GM13976 (cell line): ENCODE measurements around the gene SERPINC1.
"Not testable (repeated sequence)": the region's sequence is repeated elsewhere in the genome, so short reads cannot be mapped to it uniquely, and the experiment has no call there.

ENCODE experiments used
- DNase-seq: peaks from one replicate; pipeline ENCODE4 v3.0.0; 2012; ENCODE audit warnings: low spot score
- in situ Hi-C: fragments of 300-500 bp; cut with MboI; formaldehyde crosslinking; loops from one replicate; pipeline ENCODE4 v1.12.0; 2022; ENCODE audit warnings: low sequenced_read_pairs, mixed read lengths, inconsistent platforms; ENCODE audit not compliant: unreplicated experiment
- TF ChIP-seq, protein P1 (sequence below): IDR thresholded peaks from 2 replicates; pipeline ENCODE4 v1.5.1; 2012; ENCODE audit warnings: borderline replicate concordance, mild to moderate bottlenecking; ENCODE audit not compliant: insufficient read depth; ENCODE audit errors: extremely low read depth, missing control alignments, control extremely low read depth

The SERPINC1 gene

DNA sequence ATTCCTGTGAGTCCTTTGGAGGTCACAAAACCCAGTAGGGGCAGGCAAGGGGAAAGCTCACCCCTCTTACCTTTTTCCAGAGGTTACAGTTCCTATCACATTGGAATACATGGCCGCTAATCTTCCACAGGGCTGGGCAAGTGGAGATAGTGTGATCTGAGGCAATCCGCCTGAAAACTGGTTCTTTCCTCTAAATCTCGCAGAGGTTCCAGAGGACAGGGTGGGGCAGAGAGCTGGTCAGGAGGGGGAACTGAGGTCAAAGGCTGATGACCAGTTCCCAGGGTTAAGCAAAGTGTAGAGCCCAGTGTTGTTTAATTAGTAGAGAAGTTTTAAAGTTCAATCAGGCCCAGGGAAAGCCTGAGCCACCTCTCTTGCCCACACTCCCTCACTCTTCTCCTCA is at the start of gene SERPINC1:
Gene SERPINC1, minus strand, starts transcription at position 179 of the 400 bp plus-strand sequence. Its CDS starts 68 bp downstream, at position 111.
- in situ Hi-C loops, result no loop called here
- DNase-seq, result no peak
- TF ChIP-seq, protein P1, sequence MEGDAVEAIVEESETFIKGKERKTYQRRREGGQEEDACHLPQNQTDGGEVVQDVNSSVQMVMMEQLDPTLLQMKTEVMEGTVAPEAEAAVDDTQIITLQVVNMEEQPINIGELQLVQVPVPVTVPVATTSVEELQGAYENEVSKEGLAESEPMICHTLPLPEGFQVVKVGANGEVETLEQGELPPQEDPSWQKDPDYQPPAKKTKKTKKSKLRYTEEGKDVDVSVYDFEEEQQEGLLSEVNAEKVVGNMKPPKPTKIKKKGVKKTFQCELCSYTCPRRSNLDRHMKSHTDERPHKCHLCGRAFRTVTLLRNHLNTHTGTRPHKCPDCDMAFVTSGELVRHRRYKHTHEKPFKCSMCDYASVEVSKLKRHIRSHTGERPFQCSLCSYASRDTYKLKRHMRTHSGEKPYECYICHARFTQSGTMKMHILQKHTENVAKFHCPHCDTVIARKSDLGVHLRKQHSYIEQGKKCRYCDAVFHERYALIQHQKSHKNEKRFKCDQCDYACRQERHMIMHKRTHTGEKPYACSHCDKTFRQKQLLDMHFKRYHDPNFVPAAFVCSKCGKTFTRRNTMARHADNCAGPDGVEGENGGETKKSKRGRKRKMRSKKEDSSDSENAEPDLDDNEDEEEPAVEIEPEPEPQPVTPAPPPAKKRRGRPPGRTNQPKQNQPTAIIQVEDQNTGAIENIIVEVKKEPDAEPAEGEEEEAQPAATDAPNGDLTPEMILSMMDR, result no peak

DNA sequence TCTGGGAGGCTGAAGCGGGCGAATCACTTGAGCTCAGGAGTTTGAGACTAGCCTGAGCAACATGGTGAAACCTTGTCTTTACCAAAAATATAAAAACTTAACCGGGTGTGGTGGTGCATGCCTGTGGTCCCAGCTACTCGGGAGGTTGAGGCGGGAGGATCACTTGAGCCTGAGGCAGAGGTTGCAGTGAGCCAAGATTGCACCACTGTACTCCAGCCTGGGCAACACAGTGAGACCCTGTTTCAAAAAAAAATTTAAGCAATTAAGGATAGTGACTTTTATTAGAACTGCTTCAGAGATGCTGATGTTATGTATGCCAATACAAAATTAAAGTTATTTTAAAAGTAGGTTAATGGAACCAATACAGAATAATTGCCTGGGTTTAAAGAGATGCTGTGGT is 48.8 kb upstream of the SERPINC1 start:
- in situ Hi-C loops, DNase-seq: not testable (repeated sequence)

DNA sequence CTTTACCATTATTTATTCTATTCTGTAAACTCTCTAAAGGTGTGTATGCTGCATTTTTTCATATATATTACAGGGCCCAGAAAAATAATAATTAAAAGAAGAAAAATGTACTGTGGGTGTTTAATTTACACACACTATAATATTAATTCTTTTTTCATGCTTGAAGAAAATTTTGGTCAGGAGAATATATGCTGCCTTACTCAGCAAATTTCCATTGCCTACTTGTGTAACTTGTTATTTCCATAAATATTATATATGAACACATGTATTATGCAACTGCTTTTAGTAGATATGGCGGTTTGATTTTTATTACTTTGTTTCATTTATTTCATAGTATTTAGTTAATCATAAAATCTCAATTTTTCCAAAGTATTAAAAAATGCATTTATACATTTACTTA is 46.4 kb upstream of the SERPINC1 start:
- TF ChIP-seq, protein P1, result no peak
- no peak for DNase-seq
- in situ Hi-C loops, result no loop called here

DNA sequence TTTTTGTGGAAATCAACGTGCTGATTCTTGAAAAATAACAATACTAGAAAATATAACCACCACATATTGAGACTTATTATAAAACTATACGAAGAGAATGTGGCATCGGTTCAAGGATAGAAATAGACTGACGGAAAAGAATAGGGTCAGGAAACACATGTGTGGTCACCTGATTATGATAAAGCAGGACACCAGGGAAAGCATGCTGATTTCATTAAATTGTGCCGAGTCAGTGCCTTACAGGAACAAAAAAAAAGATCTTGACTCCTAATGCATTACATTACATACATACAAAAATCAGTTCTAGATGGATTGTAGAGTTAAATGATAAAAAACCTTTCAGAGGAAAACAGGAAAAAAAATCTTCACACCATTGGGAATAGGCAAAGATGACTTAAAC is 43.5 kb upstream of the SERPINC1 start:
- in situ Hi-C loops, result no loop called here
- TF ChIP-seq, protein P1, result no peak
- DNase-seq, result no peak

DNA sequence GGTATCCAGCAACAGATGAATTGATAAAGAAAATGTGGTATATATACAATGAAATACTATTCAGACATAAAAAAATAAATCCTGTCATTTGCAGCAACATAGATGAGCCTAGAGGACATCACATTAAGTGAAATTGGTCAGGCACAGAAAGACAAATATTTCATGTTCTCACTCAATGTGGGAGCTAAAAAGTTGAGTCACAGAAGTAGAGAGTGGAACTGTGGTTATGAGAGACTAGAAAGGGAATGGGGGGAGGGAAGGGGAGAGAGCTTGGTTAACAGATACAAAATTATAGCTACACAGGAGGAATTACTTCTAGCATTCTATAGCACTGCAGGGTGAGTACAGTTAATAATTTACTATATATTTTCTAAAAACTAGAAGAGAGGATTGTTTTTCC is 37.1 kb upstream of the SERPINC1 start:
- TF ChIP-seq, protein P1, result no peak
- no peak for DNase-seq
- in situ Hi-C loops, result no loop called here

DNA sequence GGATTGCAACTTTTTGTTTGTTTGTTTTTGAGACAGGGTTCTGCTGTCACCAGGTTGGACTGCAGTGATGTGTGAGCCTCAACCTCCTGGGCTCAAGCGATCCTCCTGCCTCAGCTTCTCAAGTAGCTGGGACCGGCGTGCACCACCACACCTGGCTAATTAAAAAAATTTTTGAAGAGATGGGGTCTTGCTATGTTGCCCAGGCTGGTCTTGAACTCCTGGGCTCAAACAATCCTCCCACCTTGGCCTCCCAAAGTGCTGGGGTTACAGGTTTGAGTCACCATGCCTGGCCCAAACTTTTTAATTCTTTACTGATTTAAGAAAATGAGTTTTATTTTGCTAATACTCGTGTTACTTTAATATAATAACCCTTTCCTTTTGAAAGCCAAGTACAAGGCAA is 31.5 kb upstream of the SERPINC1 start:
- in situ Hi-C loops, result no loop called here
- TF ChIP-seq, protein P1, result no peak
- no peak for DNase-seq

DNA sequence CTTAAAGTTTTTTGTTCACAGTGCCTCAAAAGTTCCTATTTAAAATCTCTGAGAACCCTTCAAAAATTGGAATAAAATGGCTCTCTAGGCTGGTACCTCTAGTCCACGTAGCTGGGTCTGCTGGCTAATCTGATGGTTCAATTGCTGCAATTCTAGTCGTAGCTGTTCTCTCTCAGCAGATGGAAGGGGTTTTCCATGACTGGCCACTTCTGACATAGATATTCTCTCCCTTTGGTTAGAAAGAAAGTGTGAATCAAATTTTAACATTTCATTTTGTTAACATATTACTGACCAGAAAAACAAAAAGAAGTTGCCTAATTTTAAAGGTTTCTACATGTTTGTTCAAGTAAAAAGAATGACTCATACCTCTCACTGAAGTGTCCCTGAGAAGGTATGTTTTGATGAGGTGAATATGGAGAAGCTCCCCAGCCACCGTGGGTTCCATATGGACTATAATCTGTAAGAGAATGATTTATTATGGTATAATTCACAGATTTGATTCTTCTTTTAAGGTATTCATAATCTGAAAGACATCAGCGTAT is 29.3 kb upstream of the SERPINC1 start:
- in situ Hi-C loops, result no loop called here
- no peak for DNase-seq

More for the DNA sequence above, 29.3 kb upstream of the SERPINC1 start:
- TF ChIP-seq, protein P1, result no peak
